Activated CD8-positive, alpha-beta T cell treated with anti-CD3 and anti-CD28 coated beads for 36 hours (primary cell): ENCODE results near the gene COL9A1. TPM values are rescaled to one million over a fixed set of nuclear protein-coding genes. Genes with fewer than 3 reads are reported as not detected.

Source experiments
- ATAC-seq: fragments of 200-7000 bp; cut with Tn5 transposase; one replicate; pipeline ENCODE4 v1.10.0; 2021; ENCODE audit warnings: mild to moderate bottlenecking, moderate library complexity
- CTCF ChIA-PET: fragments of 350-600 bp; sonication (Branson Sonifier 250); formaldehyde crosslinking; loops from one replicate; lab custom pipeline; 2021; ENCODE audit warnings: antibody characterized with exemption; lab: Charles Lee
- POLR2A ChIA-PET: fragments of 350-600 bp; sonication (Branson Sonifier 250); formaldehyde crosslinking; loops from one replicate; lab custom pipeline; 2021; ENCODE audit warnings: antibody characterized with exemption; lab: Charles Lee
- DNase-seq: peaks from one replicate; pipeline ENCODE4 v3.0.0-alpha.2; 2020
- H3K27ac Mint-ChIP-seq: one replicate; pipeline ENCODE4 v1.8.0; 2021; ENCODE audit warnings: mild to moderate bottlenecking, mixed read lengths
- H3K27me3 Mint-ChIP-seq: one replicate; pipeline ENCODE4 v1.8.0; 2021; ENCODE audit warnings: mixed read lengths
- H3K36me3 Mint-ChIP-seq: one replicate; pipeline ENCODE4 v1.8.0; 2021; ENCODE audit warnings: low read depth, mixed read lengths
- H3K4me1 Mint-ChIP-seq: one replicate; pipeline ENCODE4 v1.8.0; 2021; ENCODE audit warnings: low read depth, mixed read lengths
- H3K4me3 Mint-ChIP-seq: one replicate; pipeline ENCODE4 v1.8.0; 2021; ENCODE audit warnings: mild to moderate bottlenecking, moderate library complexity, mixed read lengths
- H3K9me3 Mint-ChIP-seq: one replicate; pipeline ENCODE4 v1.8.0; 2021; ENCODE audit warnings: mixed read lengths
- intact Hi-C: fragments of 100-400 bp; cut with micrococcal nuclease; formaldehyde crosslinking; loops from one replicate; pipeline ENCODE4 v1.10.0; 2022
- total RNA-seq, 2 experiments: library from RNA; stranded (reverse); gene quantifications; one replicate each; pipeline ENCODE4 v1.2.3, GENCODE V29; 2021
- TF ChIP-seq, protein P1 (sequence below): fragments of 200-600 bp; IDR thresholded peaks from one replicate; pipeline ENCODE4 v1.8.0; 2022; ENCODE audit warnings: antibody characterized with exemption, mild to moderate bottlenecking

The COL9A1 gene
- total RNA-seq, 2 experiments from 2014 or later, result not detected

DNA sequence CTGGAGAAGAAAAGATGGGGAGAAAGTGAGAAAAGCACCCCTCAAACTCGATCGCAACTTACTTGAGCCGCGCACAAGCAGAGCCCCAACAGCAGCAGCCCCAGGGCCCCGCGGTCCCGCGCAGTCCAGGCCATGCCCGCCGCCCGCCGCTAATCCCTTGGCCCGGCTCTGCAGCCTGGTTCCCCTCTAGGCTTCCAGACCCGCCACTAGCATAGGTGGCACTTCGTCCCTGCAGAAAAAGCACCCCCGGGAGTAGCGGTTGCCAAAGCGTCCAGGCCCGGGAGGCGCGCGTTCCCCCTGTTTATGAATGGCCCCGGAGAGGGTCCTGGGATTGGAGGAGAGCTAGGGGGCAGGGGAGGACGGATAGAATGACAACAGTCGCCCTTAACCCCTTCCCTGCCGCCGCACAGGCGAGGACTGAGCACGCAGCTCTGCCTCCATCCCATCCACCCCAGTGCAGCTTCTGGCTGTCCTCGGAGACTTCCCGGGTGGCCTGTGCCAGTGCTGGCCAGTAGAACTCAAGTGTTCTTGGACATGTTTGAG lies 19.9 kb downstream of the COL9A1 start:
- ChIA-PET CTCF (interaction anchor here (1.2 kb wide), 2 partner anchors 13 to 26 kb away, joined by 3 read pairs; no protein-coding TSS in a partner anchor), POLR2A (no interaction called here)
- no peak for ATAC-seq
- H3K36me3 Mint-ChIP-seq, result no peaks in the 10 kb centered on the region
- H3K27ac Mint-ChIP-seq, result no peak overlapping the region
- H3K4me3 Mint-ChIP-seq, result no peak overlapping the region
- H3K27me3 Mint-ChIP-seq, result peaks cover 34% of the 10 kb centered on the region
- TF ChIP-seq, protein P1, sequence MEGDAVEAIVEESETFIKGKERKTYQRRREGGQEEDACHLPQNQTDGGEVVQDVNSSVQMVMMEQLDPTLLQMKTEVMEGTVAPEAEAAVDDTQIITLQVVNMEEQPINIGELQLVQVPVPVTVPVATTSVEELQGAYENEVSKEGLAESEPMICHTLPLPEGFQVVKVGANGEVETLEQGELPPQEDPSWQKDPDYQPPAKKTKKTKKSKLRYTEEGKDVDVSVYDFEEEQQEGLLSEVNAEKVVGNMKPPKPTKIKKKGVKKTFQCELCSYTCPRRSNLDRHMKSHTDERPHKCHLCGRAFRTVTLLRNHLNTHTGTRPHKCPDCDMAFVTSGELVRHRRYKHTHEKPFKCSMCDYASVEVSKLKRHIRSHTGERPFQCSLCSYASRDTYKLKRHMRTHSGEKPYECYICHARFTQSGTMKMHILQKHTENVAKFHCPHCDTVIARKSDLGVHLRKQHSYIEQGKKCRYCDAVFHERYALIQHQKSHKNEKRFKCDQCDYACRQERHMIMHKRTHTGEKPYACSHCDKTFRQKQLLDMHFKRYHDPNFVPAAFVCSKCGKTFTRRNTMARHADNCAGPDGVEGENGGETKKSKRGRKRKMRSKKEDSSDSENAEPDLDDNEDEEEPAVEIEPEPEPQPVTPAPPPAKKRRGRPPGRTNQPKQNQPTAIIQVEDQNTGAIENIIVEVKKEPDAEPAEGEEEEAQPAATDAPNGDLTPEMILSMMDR, result no peak
- H3K4me1 Mint-ChIP-seq, result no peaks in the 10 kb centered on the region
- no peaks in the 10 kb centered on the region for H3K9me3 Mint-ChIP-seq
- intact Hi-C loops, result no loop called here
- DNase-seq, result no peak

DNA sequence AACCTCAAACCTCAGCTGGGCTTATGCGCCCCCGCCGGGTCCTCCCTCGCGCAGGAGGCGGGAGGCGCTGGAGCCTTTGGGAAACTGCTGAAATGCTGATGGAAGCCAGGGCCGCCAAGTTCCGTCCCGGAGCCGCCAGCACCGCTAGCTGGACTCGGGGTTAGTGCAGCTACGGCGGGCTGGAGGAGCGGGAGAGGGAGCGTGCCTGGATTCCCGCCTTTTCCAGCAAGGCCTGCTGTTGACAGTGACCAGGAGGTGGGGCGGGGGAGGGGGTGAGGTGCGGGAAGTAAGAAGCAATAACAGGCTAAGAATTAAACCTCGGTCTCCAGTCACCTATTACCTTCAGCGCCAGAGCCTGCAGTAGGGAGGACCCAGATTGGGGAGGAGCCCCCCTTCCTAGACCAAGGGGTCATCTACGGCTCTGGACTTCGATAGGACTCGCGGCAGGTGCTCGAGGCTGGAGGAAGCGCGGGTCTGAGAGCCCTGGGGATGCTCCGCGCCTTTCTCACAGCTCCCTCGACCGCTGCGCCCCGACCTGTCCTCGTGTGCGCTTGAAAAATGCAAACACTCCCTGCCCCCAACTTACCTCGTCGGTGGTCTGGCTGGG lies 20.5 kb downstream of the COL9A1 start:
- Mint-ChIP-seq H3K27me3 (peaks cover 34% of the 10 kb centered on the region), H3K4me3 (no peak overlapping the region), H3K4me1 (no peaks in the 10 kb centered on the region), H3K9me3 (no peaks in the 10 kb centered on the region), H3K27ac (no peak overlapping the region), H3K36me3 (no peaks in the 10 kb centered on the region)
- DNase-seq (no peak), ATAC-seq (no peak)
- intact Hi-C loops, result no loop called here
- TF ChIP-seq, protein P1, result no peak
- POLR2A ChIA-PET, result no interaction called here
- CTCF ChIA-PET, result no interaction called here

DNA sequence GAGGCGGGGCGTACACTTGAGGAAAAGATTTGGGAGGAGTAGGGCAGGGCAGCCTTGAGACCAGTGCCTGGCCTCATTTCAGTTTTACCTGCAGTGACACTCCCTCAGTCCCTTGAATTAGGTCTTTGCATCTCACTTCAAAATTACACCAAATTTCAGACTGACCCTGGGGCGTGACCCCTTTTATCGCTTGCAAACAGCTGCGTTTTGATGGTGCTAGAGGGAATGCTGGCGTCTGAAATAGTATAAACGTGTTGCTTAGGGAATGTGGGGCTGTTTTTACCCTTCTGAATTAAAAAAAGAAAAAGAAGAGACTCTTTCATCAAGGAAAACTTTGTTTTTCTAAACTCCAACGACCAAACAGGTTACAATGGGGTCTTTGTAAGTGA lies 21.0 kb downstream of the COL9A1 start:
- intact Hi-C loops, result no loop called here
- no peak overlapping the region for H3K4me3 Mint-ChIP-seq

DNA sequence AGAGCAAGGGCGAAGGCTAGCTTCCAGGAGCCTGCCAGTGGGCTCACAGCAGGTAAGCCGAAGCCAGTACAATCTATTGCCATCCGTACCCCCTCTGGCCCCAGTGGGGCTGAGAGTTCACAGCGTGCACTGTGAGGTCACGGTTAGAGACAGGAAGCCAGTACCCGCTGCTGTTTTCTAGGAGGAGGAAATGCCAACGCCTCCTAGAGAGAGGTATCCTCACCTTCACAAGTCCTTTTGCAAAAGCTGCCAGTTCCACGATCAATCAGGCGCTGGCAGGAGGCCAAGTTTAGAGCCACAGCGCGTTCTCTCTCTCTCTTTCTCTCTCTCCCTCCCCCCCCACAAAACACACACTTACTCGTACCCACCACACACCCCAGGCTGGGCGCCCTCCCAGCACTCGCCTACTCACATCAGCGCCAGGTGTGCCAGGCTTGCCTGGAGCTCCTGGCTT lies 22.5 kb downstream of the COL9A1 start:
- H3K27ac Mint-ChIP-seq, result no peak overlapping the region
- ATAC-seq (no peak), DNase-seq (no peak)
- H3K9me3 Mint-ChIP-seq, result no peaks in the 10 kb centered on the region
- peaks cover 31% of the 10 kb centered on the region for H3K27me3 Mint-ChIP-seq
- H3K36me3 Mint-ChIP-seq, result no peaks in the 10 kb centered on the region
- intact Hi-C loops, result no loop called here
- ChIA-PET POLR2A (no interaction called here), CTCF (no interaction called here)
- no peaks in the 10 kb centered on the region for H3K4me1 Mint-ChIP-seq
- H3K4me3 Mint-ChIP-seq, result no peak overlapping the region
- TF ChIP-seq, protein P1, result no peak

More for the DNA sequence above, 21.0 kb downstream of the COL9A1 start:
- TF ChIP-seq, protein P1, result no peak
- Mint-ChIP-seq H3K27me3 (peaks cover 34% of the 10 kb centered on the region), H3K4me1 (no peaks in the 10 kb centered on the region), H3K36me3 (no peaks in the 10 kb centered on the region), H3K27ac (no peak overlapping the region), H3K9me3 (no peaks in the 10 kb centered on the region)
- CTCF ChIA-PET, result no interaction called here
- DNase-seq (no peak), ATAC-seq (no peak)
- POLR2A ChIA-PET, result no interaction called here

DNA sequence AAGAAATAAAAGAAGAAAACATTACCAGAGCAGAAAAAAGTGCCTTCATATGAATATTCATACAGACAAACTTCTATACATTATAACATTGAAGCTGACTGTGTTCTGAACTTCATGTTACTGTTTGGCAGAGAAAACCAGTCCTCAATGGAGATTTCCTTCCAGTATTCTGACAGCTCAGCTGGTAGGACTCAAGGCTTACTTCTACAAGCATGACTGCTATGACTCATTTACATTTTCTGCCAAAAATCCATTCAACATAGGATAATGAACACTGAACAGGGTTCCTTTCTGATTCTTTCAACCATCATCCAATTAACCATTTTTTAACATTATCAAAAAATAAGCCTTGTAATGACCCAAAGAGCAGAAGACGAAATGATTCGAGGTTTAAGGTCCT lies 25.4 kb downstream of the COL9A1 start:
- intact Hi-C loops, result no loop called here
- no peaks in the 10 kb centered on the region for H3K36me3 Mint-ChIP-seq
- TF ChIP-seq, protein P1, result no peak
- DNase-seq (no peak), ATAC-seq (no peak)
- no peaks in the 10 kb centered on the region for H3K9me3 Mint-ChIP-seq
- ChIA-PET CTCF (interaction anchor here (1.1 kb wide), 1 partner anchor 32 kb away, joined by 3 read pairs; no protein-coding TSS in a partner anchor), POLR2A (no interaction called here)
- H3K4me1 Mint-ChIP-seq, result no peaks in the 10 kb centered on the region
- H3K27ac Mint-ChIP-seq, result no peak overlapping the region
- H3K4me3 Mint-ChIP-seq, result no peak overlapping the region
- H3K27me3 Mint-ChIP-seq, result peaks cover 31% of the 10 kb centered on the region
